GM19455 (cell line): Measurements from ENCODE around the gene ERBB4.
"Not testable (repeated sequence)": the region's sequence is repeated elsewhere in the genome, so short reads cannot be mapped to it uniquely, and the experiment has no call there.

Experiments used
- ATAC-seq: cut with Tn5 transposase; IDR thresholded peaks from one replicate; pipeline ENCODE4 v1.9.1; 2021; ENCODE audit not compliant: unreplicated experiment

ERBB4 gene

DNA sequence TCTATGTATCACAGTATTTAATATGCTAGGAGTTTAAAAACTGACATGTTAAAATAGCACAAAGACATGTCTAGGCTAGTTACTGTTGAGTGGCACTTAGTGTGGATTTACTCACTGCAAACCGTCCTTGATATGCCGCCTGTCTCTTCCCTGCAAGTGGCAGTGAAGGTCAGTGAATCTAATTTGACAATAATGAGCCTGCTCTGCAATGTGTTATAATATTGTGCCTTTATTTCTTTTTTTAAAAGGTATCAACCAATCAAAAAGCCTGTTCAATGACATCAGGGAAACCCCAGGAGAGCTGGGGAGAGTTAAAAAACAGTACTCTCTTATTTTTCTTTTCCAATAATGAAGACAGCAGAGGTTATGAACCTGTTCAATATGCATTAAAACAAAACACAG, 384.1 kb downstream of the ERBB4 start:
- ATAC-seq, result no peak

DNA sequence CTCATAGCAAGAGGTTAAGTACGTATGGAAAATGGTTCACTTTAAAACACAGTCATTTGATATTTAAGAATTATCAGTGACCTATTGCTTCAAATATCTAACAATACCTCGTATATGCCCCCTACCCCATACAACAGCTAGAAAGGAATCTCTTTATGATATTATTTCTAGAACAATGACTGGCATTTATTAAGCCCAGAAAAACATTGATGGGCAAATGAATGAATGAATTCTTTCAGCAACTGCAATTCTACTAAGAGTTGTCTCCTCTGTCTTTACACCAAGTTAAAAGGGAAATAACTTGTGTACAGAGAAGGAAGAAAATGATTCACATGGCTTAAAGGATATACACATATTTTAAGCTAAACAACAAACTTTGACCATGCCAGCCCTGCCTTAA, 384.7 kb downstream of the ERBB4 start:
- ATAC-seq, result no peak

DNA sequence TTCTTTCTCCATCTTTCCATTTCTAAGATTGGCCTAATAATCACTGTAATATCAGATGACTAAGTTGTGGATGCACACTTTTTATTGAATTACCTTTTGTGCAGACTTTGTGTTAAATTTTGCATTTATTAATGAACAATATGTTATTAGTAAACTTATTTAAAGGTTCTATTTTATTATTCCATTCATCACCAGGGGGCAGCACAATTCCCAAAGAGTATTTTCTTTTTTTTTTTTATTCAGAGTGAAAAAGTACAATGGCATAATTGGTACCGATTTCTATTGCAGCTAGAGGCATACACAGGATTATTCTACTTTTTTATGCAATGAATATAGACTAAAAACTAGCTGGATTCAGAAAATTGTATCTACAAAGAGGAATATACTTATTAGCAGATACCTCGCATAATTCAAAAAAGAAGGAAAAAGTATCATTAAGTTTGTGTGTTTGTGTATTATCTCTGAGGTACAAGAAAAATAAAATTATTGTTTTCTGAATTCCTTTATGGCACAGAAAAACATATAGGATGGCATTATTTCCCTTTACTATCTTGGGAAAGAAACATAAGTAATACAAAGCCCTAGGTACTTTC, 390.6 kb downstream of the ERBB4 start:
- ATAC-seq, result no peak

DNA sequence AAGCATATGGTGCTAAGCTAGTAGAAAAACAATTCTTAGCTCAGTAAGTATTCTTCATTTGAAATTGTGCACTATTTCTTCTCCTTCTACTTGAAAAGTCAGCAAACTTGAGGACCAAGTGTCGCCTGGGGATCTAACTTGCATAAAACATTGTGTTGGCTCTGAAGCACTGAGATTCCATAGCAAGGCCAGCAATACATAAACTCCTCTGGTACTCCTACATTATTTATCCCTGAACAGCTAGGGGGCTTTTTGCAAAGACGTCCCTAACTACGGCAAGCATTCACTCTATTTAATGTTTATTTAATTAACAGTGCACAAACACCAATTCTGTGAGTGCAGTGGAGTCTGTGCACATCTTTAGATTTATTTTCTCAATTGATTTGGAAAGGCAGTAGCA, 392.2 kb downstream of the ERBB4 start:
- no peak for ATAC-seq

DNA sequence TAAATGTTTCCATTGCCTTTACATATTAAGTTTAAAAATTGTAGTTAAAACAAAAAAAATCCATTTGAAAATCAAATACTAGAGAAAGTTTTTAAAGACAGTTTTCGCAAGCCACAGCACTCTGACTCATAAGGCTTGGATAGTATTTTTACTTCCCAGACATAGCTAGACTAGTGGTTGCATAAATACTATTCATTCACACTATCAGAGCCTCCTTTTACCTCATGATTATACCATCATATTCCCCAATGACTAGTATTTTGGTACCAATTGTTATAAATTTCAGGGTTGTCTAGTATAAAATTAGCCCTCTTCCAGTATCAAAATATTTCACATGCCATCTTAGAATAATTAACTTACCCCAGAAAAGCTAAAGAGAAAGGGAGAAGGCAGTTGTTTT, 393.5 kb downstream of the ERBB4 start:
- ATAC-seq, result no peak

DNA sequence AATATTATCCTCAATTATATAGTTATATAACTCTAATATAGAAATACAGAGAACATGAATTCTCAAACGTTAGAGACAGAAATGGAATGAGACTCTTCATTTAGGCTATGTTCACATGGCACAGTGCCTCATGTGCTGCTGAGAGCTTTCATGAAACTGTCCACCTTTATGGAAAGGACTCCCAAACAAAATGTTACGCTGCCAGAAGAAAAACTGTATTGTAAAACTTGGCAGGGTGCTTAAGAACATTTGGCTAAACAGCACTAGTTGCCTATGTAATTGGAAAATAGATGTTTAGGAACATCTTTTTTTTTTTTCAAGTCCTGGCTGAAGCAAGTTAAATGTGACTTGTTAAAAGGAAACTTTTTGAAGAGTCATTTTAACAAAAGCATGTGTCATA, 396.0 kb downstream of the ERBB4 start:
- no peak for ATAC-seq

DNA sequence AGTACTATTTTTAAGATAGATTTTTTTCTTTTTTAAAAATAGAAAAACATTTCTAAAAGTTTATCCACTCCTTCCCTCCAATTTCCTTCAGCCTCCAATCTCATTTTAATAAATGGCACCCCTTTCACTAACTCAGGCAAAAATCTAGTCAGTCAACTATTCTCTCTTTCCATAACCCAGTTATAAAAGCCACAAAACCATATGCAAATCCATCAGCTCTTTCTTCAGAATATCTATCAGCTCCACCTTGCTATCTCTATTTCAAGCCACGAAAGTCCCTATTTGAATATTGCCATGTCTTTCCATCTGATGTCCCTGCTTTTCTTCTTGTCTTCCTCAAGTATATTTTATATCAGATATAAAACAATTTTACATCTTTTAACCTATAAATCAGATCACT, 397.1 kb downstream of the ERBB4 start:
- no peak for ATAC-seq

DNA sequence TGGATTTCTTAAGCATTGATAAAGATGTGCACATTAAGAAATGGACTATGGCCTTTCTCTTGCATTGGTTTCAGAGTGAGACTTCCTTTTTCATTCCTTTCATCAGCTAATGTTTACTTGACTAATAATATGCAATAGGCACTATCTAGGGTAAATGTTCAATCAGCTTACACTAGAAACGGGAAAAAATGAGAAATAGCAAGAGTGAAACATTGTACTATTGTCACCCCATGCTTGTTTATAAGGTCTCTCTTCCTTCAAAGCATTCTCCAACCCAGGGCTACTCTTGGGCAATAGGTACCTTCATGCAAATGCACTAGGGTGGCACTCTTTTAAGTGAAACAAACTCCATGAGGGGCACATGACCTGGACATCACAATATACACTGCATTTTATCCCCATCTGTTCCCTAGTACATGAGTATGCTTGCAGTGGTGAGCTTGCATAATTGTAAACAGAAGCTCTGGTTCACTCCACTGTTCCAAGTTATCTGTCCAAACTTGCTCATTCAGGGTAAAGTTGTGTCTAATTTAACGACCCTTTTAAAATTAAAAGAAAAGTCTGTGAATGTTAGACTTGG, 402.3 kb downstream of the ERBB4 start:
- no peak for ATAC-seq

DNA sequence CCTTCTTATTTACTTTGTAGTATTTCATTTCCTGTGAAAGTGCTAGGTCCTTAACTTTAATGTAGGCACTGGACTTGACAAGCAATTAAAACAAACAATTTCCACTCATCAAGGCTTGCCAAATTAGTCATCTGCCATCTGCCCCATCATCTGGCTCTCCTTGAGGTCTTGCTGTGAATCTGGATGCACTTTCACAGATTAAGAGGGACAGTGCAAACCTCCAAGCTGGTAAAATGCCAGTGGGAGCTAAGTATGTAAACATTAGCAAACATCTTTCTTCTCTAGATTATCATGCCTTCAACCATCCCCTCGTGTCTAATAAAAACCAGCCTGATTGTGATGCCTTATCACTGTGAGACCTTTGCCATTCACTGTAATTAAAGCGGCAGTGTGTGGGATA, 402.9 kb downstream of the ERBB4 start:
- no peak for ATAC-seq

DNA sequence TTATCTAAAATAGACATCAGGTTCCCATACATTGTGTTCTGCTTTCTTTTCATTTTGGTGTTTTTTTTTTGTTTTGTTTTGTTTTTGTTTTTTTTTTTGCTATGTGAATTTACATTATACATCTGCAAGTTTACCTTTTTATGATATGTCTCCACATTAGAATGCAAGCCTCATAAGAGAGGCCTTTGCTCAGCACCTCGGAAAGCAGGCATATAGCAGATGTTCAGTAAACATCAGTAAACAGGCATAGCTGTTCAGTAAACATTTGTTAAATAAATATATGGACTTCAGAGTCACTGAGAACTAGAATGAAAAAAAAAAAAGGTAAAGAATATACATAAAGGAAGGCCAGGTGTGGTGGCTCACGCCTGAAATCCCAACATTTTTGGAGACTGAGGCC, 405.3 kb downstream of the ERBB4 start:
- ATAC-seq, result no peak

DNA sequence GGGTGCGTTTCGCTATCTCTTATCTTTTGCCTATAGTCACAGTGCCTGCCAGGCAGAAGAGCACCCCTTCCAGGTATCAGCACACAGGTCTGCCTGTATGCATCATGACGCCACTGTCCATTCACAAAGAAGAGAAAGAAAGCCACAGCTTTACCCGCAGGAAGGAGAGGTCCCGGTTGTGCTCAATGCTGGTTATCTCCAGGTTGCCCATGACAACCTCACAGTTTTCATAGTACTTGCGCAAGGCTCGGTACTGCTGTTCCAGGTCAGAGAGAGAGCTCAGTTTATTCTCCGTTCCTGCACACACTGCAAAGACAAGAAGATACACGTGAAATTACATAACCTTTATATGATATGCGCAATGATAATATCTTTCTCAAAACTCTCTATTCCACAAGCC, 414.0 kb downstream of the ERBB4 start:
- ATAC-seq, result no peak

DNA sequence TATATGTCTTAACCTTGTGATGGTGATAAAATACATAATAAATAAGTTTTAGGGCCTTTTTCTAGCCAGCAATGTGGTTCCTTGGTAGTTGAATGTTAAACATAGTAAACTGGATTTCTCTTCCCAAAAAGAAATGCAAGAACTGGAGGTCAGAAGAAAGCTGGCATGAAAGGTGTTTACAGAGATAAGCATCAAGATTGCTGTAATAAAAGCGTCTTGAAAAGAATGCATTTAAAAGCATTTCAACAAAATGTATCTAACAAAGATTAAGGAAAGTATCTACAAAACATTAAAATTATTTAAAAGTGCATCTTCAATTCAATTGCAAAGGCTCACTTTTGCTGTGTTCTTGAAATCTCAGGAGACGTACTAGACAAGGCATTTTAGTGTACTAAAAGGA, 419.0 kb downstream of the ERBB4 start:
- ATAC-seq, result no peak

DNA sequence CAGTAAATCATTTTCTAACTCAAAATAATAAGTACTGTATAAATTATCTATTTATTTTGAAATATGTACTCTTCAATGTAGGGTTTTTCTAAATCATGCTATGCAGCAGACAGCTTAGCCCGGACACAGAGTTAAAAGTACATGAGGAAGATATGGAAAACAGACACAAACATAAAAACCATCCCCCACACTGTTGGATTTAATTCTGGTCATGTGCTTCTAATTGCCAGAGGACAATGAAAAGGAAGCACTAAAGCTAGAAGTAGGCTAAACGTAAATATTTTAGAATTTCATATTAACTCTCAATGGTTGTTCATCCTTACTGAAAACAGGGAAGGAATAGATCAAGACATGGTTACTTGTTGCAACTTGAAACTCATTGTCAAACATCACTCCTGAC, 420.7 kb downstream of the ERBB4 start:
- ATAC-seq, result no peak

DNA sequence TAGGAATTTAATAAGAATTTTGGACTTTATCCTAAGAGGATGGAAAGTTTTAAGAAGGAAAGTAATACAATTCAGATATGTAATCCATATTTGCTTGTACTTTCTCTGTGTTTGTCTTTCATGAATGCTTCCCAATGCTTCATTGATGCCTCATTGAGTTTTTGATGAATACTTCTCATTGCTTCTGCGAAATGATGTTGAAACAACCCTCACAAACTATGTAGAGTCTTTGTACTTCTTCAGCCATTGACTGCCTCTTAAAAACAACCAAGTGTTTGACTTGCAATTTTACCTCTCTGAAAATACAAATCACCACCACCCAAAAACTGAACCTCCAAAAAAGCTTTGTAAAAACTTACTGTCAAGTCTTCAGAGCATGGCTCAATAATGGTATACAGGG, 424.1 kb downstream of the ERBB4 start:
- no peak for ATAC-seq

DNA sequence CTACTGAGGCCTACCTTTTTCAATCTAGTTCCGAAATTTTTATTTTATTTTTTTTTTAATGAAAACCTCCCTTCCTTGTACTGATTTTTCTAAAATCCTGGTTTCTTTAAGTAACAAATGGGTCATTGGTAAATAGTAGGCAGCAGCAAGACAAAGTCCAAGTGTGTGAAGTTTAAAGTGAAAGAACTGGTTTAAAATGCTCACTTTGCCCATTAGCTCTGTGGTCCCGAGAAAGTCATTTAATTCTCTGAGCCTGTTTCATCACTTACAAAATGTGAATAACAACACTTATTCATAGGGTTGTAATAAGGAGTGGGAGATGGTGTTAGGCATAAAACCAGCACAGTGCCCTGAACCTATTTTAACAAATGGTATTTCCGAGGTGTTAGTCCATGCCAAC, 426.2 kb downstream of the ERBB4 start:
- ATAC-seq, result no peak

DNA sequence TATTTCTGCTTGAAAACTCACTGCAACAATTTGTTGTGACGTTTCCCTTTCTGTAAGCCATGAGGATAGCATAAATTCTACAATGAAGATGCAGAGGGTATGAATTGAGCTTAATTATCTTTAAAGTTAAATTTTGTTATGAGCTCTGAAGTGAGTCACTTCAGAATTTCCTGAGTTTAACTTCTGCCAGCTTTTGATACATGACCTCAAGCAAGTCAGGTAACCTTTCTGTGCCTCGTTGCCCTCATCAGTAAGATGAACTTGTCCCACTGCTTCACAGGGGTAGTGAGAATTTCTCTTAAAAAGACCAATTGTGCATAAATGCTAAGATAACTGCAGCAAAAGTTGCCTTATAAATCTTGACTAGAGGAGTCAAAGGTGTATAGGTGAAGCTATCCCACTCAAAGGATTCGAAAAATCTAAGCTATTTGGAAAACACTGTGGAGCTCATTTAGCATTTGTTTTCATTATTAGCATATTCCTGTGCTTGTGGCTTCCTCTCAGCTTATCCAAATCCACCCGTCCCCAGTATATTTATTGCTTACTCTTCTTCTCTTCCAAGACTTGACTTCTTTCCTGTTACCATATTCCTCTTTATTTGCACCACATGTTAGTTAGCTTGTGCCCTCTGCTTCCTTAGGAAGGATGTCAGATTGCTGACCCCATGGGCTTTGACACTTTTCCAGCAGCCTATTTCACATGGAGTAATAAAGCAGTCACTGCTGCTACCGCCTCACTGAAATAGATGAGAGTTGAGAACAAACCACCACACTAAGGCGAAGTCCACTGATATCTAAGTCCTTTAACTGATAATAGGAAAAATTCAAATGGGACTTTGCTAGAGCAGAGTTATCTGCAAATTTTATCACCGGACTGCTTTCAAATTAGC, 428.6 kb downstream of the ERBB4 start:
- no peak for ATAC-seq

DNA sequence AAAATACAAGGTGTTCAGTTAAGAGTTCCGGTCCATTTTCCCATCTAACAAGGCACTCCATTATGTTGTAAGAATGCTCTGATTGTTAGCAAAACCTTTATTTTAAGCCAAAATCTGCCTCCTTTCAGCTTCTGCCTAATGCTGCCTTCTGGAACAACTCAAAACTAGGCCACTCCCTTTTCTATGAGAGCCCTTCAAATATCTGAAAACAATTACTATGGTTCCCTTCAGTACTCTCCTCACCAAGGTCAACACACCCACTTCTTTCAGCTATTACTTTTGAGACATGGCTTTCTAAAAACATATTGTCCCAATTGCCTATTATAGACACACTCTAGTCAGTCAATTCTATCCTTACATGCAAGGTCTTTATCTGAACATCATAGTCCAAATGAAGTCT, 429.4 kb downstream of the ERBB4 start:
- ATAC-seq, result no peak

DNA sequence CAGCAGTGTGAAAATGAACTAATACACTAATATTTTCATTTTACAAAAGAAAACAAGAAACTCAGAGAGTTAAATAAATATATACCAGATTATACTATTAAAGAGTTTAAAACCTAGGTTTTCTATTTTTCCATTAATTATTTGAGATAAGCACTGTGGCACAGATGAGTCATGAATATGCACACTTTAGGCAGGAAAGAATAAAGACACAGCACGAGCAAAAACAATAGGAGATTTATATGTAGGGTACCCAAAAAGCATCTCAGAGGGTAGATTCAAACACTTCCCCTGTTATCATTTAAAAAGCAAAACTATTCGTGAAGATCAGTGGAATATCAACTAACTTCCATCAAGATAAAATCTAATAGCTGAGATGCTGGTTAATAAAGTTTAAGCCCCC, 430.6 kb downstream of the ERBB4 start:
- ATAC-seq, result no peak

DNA sequence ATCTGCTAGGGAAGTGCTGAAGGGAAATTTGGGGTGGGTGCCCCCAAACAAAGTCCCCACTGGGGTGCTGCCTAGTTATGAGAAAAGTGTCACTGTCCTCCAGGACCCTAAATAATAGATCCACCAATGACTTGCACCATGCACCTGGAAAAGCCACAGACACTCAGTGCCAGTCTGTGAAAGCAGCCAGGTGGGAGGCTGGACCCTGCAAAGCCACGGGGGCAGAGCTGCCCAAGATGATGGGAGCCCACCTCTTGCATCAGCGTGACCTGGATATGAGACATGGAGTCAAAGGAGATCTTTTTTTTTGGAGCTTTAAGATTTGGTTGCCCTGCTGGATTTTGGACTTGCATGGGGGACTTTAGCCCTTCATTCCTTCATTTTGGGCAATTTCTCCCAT, 431.6 kb downstream of the ERBB4 start:
- ATAC-seq, result no peak

DNA sequence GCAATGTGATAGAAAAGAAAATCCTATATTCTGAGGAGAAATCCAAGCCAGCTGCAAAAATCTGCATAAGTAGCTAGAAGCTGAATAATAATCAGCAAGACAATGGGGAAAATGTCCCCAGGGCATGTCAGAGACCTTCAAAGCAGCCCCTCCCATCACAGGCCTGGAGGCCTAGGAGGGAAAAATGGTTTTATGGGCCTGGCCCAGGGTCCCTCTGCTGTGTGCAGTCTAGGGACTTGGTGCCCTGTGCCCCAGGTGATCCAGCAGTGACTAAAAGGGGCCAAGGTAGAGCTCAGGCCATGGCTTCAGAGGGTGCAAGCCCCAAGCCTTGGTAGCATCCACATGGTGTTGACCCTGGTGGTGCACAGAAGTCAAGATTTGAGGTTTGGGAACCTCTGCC, 432.1 kb downstream of the ERBB4 start:
- not testable (repeated sequence) for ATAC-seq

DNA sequence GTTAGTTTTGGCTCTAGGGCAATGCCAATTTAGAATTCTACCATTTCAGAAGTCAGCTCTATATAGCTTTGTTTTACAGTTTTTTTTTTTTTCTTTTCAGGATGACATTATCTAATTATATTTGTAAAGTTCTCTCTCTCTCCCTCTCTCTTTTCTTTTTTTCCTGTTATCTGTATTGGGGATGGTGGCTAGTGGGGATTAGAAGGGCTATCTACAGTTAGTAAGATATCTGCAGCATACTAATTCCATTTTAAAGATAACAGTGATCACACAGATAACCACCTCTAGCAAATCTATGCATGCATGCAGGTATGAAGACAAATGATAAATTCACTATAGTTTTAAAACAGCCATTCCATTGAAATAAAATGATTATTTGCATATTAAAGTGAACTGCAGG, 438.9 kb downstream of the ERBB4 start:
- no peak for ATAC-seq

DNA sequence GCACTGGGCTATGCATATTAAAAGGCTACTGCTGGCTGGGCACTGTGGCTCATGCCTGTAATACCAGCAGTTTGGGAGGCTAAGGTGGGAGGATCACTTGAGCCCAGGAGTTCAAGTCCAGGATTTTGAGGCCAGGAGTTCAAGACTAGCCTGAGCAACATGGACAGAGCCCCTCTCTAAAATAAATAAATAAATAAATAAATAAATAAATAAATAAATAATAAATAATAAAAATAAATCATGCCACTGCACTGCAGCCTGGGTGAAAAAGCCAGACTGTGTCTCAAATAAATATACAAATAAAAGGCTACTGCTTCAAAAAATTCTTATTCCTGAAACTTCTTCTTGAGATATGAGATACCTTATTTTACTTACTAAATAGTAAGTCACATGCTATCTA, 439.6 kb downstream of the ERBB4 start:
- ATAC-seq, result no peak
